ENCODE results near the gene STEAP4.

Gene STEAP4

DNA sequence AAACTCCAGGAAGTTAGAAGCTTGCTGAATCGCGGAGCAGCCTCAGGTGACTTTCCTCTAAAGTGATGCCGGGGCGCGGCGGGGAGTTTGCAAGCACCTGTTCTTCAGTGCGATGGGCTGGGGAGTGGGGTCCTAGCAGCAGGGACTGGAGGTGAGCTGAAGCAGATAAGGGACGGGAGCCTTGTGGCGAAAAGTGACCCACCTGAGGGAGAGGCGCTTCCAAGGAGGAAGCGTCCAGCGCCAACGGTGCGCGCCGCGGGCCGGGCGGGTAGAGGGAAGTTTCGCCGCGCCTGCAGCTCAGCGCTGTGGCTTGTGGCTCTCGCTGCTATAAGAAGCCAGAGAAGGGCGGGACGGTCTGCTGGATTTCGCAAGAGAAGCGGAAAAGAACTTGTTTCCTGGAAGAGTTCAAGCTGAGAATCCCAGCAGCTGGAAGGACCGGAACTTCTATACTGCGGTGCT is at the start of gene STEAP4:
STEAP4 (minus strand) TSS at position 305 of the 459 bp plus-strand sequence. CDS start 22,625 bp downstream, outside the sequence.
- no peak for DNase-seq (ENCODE audit: low read depth)

DNA sequence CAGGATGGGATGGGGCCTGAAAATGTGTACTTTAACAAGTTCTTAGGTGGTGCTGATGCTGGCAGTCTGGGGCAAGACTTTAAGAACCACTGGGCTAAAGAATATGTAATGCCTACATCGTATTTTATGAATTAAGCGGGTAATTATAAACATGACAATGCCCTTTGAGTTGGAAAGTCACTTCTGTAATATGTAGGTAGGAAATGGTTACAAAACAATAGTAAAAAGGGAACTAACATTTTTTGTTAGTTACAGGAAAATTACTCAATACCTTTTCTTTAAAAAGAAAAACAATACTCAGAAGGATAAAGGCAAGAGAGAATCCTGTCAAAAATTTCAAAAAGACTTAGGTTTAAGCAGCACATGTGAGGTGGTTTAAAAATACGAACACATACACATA is 48.3 kb upstream of the STEAP4 start:
- DNase-seq (ENCODE audit: low read depth) = no peak

DNA sequence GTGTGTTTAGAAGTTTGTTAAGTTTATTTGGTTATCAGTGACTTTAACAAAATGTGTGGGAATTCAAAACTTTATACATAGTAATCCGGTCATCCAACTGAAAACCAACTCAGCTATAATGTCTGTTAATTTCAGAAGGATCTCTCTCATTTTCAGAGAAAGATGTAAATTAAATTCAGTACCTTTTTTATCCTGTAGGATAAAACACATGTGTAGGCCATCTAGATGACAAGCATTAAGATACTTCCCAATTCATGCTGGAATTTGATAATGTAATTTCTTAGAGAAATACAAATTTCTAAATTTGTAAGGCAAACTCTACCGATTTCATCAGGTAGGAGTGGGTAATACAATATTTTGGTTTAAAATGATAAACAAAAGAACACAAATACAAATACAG is 43.4 kb upstream of the STEAP4 start:
- no peak for DNase-seq (ENCODE audit: low read depth)

DNA sequence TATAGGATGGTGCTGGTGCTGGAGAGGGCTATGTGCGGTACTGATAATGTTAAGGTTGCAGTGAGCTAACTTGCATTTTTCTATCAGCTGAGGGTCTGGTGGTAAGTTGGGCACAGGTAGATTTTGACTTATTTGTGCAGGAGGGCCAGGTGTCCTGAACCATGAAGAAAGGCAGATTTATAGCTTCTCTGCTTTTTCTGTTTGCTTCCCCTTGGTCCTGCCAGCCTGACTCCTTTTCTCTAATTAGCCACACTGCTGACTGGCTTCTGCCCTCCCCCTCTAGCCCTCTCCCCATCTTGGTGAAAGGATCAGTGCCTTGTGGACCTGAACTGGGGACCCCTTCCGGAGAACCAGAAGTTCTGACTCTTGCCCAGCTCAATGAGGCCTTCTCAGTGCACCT is 40.8 kb upstream of the STEAP4 start:
- no peak for DNase-seq (ENCODE audit: low read depth)

DNA sequence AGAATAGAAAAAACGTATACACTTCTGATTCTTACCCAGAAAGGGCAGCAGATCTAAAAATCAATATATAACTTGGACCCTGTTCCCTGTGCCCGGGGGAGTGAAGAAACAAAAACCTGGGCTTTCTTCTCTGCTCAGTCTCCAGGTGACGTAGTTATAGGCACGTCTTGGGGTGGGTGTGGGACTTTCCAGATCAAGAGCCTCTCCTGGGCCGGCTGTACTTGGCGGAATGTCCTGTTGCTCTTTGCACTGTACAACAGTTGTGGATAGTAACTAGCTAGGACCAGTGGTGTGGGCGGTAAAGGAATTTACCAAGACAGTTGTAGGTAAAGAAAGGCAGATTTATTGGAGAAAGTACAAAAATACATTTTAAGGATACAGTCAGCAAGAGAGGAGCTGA is 40.4 kb upstream of the STEAP4 start:
- no peak for DNase-seq (ENCODE audit: low read depth)

DNA sequence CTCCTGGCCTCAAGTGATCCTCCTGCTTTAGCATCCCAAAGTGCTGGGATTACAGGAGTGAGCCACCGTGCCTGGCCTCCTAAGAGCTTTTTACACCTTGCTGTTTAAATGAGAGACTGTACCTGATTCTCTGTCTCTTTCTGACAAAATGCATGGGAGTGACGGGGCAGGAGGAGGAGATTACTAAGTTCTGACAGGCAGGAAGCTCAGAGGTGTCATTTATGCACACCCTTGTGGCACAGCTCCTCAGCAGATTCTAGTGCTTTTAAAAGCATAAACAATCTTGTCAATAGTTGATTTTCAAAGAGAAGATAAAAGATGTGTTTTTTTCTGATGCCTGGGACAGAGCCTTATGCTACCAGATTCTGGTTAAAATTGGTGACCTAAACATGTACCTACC is 39.7 kb upstream of the STEAP4 start:
- DNase-seq (ENCODE audit: low read depth) = no peak

DNA sequence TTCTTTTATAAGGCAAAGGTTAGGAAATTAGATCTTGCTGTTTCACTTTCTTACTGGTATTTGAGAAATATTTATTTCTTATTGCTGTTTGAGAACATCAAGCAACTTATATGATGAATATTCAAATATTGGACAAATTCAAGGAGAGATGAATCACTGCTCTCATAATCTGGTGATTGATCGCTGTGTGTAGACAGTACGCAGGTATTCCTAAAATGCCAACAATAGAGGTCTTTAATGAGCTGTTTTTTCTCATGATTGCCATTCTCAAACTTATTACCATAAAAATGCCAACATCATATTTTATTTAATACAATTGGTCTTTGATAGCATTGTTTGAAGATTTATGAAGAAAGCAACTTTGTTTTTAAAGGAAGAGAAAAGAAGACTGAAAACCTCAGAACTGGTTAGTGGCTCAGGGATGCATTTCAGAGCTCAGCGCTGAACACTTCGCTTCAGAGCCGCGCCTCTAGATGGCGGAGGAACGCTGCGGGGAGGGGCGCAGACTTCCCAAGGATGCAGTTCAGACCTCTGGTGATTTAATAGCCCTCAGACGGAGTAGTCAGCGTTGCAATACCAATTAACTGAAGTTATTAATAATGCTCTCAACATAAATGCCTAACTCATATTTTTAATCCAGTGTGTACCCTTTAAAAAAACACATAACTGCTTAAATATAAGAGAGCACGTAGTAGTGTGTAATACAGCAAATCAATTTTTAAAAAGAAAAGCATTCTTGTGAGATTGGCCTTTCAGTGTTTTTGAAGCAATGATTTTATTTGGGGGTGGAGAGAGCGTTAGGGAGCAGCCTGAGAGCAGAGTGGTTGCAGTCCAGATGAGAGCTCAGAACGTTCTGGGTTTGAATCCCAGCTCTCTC is 38.5 kb upstream of the STEAP4 start:
- DNase-seq (ENCODE audit: low read depth) = no peak

DNA sequence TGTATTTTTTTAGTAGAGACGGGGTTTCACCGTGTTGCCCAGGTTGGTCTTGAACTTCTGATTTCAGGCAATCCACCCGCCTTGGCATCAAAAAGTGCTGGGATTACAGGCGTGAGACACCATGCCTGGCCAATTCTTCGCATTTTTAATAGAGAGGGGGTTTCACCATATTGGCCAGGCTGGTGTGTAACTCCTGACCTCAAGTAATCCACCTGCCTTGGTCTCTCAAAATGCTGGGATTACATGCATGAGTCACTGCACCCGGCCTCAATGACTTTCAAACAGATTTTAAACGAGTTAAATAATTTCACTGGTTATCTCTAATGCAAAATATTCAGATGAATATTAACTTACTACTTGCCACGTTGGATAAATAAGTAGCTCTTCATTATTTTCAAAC is 37.6 kb upstream of the STEAP4 start:
- DNase-seq (ENCODE audit: low read depth) = no peak

DNA sequence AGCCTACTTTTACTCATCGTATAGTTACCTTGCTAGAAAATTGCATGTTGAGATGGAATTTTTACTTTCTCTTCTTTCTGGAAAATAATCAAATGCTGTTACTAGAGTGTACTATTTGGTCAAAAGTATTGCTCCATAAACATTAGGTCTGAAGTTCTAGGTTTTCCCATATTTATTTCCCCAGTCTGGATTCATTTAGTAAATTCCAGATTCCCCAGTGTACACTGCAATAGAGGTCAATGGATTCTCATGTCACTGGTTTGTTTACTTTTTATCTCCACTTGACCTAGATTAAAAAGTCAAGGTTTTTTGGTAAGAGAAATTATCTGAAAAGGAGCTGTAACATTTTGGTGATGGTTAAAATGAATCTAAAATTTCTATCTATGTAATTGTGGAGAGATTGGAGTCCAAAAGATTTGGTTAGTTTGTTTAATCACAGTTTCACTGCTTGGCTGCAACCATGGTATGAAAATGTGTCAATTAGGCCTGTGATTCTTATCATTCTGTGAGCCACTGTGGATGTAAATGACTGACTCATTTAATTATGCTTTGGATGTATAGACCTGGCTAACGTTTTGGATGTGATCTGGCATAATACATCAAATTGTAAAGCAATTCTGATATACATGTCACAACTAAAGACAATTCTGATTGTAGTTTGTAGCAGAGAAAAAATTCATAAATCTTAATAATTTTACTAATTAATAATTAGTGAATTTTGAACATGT is 32.7 kb upstream of the STEAP4 start:
- no peak for DNase-seq (ENCODE audit: low read depth)

DNA sequence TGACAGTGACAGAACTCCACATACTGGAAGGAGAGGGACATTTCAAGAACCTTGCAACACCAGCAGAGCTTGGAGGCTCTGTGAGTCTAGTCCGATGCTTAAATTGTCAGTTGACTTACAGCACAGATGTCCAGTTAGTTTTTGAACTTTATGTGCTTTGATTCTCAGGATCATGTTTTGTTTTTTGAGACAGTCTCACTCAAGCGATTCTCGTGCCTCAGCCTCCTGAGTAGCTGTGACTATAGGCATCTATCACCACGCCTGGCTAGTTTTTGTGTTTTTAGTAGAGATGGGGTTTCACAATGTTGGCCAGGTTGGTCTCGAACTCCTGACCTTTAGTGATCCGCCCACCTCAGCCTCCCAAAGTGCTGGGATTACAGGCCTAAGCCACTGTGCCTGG is 31.8 kb upstream of the STEAP4 start:
- no peak for DNase-seq (ENCODE audit: low read depth)

DNA sequence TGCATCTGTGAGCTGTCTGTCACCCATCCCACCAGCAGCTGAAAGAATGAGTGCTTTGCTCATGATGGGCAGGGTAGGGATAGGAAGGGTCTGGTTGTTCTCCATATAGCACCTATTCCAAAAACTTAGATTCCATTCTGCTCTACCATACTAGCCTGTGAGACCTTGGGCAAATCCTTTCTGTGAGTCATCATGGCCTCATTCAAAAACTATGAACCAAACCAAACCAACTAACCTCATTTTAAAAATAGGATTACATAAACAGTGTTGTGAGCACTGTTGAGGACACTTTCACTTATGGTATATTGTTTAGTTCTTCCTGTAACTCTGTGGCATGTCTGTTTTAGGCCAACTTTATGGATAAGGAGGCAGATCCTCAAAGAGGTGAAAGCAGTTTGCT is 30.9 kb upstream of the STEAP4 start:
- no peak for DNase-seq (ENCODE audit: low read depth)

DNA sequence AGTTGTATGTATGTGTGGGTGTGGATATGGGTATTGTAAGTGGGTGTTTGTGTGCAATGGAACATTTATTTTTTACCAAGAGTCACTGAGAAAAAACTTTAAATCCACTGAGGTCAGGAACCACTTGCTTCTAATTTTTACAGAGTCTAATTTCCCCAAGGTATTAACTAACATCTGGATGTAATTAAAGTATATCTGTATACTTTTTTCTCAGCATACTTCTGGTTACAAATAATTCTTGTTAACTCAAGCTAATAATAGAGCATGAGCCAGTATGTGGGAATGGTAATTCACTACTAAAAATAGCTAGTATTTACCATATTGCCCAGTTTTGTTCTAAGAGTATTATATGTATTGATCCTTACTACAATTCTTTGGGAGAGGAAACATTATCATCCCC is 24.6 kb upstream of the STEAP4 start:
- DNase-seq (ENCODE audit: low read depth) = no peak

DNA sequence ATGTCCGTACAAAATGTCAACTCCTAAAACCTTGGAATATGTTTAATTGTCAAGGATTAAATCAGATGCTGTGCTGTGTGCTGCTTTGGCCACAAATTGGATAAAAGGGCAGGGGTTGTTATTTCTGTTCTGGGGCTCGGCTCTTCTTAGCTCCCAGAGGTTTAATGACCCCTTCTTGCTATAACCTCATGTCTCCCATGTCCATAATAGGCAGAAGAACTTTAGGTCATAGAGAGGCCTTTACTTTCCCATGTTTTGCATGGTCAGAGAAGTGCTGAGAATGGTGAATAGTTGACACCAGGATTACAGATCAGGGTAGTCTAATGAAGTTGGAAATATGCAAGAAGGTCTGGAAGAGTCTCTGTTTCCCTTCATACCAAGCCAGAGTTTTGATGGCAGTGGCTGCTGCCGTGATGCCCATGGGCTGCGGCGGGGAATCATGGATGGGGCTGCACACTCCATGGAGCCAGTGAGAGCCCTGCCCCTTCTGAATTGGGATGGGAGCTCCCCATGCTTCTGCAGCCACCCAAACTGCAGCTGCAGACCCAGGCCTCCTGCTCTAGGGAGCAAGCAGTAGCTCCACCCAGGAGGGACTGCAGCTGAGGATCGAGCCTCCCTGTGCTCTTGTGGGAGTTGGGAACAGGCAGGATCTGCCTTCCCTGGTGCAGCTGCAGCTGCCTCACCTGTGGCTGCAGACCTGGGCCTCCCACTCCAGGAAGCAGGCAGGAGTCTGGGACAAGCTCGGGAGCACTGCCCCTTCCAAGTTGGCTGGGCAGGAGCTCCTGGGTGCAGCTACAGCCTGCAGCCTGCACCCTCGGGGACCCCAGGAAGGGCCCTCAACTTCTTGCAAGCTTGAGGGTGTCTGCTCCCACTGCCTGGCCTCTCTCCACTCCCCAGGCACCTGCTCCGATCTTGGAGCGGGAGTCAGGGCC is 23.1 kb upstream of the STEAP4 start:
- DNase-seq (ENCODE audit: low read depth) = no peak

DNA sequence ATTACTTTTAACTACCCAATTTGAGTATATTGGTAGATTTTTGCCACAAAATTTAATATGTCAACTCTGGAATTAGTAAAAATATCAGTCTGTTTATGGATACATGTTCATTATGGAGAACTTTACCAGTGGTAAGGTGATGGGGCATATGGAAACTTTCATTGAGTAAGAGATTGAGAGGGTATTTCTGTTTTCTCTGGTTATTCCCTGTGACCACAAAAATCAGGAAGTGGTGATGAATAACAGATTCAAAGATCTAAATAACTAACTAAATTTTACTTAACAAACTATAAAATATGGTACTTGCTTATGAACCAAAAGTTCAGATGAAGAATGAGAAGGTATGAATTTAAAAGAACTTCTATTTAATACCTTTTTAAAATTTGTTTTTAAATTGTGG is 22.1 kb upstream of the STEAP4 start:
- DNase-seq (ENCODE audit: low read depth) = no peak

DNA sequence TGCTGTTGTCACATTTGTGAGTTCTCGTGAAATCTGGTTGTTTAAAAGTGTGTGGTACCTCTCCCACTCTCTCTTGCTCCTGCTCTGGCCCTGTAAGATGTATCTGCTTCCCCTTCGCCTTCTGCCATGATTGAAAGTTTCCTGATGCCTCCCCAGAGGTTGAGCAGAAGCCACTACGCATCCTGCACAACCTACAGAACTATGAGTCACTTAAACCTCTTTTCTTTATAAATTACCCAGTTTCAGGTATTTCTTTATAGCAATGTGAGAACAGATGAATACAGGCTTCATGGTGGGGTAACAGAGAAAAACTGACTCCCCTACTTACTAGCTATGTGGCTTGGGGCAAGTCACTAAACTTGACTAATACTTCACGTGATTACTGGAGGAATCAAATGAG is 18.0 kb upstream of the STEAP4 start:
- no peak for DNase-seq (ENCODE audit: low read depth)

DNA sequence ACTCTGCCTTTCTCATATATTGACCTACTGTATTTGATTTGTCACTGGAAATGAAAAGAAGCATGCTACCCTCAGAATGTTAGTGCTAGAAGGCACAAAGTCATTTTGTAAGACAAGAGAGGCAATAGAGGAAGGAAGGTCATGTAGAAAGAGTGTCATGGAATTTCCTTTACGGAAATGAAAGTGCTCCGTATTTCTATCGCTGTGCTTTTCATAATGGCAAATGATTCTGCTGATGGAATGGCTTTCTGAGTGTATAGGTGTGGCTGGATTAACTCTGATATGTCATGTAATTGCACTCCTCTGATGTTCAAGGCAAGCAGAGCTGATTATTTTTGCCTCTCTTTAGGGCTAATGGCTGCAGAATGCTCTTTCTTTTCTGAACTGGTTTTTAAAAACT is 15.5 kb upstream of the STEAP4 start:
- no peak for DNase-seq (ENCODE audit: low read depth)

DNA sequence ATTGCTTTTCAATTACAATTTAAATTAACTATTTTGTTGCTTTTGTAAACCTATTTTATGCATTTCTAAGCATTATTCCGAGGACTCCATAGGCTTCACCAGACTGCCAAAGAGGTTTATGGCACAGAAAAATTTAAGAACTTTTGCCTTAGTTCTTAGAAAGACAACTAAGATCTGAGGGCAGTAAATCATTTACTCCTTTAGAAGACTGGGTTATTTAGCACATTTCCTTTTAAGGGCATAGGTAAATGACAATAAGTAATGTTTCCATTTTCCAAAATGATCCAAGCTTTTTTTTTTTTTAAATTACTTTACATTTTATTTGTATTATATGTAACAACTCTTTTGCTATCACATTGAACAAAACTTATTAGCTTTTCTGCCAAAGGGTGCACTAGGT is 15.0 kb upstream of the STEAP4 start:
- DNase-seq (ENCODE audit: low read depth) = no peak

DNA sequence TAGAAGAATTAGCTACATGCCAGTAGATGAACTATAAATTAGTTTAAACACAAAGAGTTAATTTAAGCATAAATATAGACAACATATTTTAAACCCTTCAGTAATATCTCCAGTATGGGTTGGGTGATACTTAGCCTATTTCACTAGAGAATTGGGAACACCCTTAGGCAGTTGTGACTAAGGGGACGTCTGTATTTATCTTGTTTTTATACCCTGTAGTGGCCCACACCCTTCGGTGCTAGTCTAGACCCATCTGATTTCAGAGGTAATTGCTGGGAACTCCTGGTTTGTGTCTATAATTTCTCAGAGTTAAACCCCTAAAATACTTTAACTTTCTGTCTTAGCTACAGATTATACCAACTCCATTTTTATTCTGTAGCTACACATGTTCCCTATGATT is 11.5 kb upstream of the STEAP4 start:
- DNase-seq (ENCODE audit: low read depth) = no peak

DNA sequence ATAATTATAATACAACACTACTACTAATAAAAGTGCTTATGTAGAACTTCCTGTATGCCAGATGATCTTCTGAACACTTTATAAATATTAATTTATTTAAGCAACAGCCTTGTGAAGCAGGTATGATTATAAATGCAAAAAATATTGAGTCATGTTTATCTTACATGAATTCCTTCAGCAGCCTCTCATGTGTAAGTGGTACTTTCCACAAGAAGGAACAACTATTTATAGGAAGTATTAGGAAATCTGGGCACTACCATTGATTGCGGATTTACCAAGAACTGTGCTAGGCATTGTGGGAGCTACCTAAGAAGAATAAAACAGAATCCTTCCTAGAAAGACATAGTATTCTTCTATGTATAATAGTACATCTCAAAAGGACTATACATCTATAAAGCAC is 10.7 kb upstream of the STEAP4 start:
- no peak for DNase-seq (ENCODE audit: low read depth)

DNA sequence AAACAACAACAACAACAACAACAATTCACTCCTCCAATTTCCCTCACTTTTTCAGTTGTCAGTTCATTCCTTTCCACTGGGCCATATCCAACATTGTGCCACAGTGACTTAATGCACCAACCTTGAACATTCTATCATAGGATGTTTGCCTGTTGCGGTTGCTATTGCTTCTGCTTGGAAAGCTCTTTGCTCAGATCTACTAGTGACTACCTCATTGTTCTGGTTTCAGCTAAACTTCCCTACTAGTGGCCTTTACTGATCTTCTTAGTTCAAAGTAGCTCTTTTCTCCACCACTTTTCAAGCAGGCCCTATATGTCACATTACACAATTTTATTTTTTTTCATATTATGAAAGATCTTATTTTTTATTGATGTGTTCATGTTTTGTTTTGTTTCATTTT is 9.8 kb upstream of the STEAP4 start:
- no peak for DNase-seq (ENCODE audit: low read depth)

DNA sequence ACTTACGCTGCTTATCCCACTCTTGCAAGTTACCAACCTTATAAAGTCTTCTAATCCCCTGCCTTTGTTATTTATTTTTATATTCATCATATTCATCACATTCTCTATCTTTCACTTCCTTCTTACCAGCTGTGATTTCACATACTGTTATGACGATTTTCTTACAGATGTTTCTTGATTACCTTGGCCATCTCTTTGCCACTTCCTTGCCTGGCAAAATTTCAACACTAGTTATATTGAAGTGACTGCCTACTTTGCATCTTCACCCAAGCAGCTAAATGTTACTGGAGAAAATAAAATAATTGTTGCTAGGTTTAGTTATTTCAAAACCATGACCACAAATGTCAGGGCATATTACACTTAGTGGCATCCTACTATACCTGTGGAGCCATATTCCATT is 8.8 kb upstream of the STEAP4 start:
- no peak for DNase-seq (ENCODE audit: low read depth)

DNA sequence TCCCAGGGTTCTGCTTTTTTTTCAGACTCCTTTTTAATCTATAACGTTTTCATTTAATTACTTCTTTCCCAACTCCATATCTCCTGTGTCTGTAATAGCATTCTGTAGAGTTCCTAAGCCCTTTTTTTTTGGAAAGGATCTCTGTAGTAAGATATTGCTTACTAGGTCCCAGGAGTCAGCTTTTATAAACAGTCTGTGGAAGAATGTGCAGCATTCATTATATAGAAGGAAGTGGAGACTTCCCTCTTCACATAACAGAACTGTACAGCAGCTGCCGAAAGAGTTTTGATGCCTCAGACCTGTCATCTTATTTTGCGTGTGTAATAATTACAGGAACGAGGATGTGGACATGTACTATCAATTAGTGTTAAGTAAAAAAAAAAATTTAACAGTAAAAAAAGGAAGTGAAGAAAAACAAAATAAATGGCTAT is 7.4 kb upstream of the STEAP4 start:
- no peak for DNase-seq (ENCODE audit: low read depth)

Measured in T-helper 22 cell (primary cell).